Measurements from ENCODE around the gene LTV1.
"Not testable (repeated sequence)": the region's sequence is repeated elsewhere in the genome, so short reads cannot be mapped to it uniquely, and the experiment has no call there.

The LTV1 gene

GRCh38 chr6:143842902-143843676, at the start of gene LTV1:
LTV1 (plus strand) TSS chr6:143843338; CDS start chr6:143843478, 140 bp downstream.
- FAIRE-seq, result no peak
- DNase-seq (ENCODE audit: insufficient read length, low spot score), result peak; percentile 73
- no peak for TF ChIP-seq CTCF (IDR thresholded peaks at IDR 0.05; ENCODE audit: insufficient read depth, missing control alignments)

- DNase-seq (ENCODE audit: insufficient read length, low spot score); FAIRE-seq: not testable (repeated sequence)
Measured at GRCh38 chr6:143796551-143796950, 46.6 kb upstream of the LTV1 start.

- DNase-seq (ENCODE audit: insufficient read length, low spot score); FAIRE-seq: not testable (repeated sequence)
Measured at GRCh38 chr6:143798487-143798886, 44.7 kb upstream of the LTV1 start.

GRCh38 chr6:143802833-143803565, 40.1 kb upstream of the LTV1 start:
- TF ChIP-seq CTCF (IDR thresholded peaks at IDR 0.05; ENCODE audit: insufficient read depth, missing control alignments), result no peak
- FAIRE-seq (no peak), DNase-seq (ENCODE audit: insufficient read length, low spot score) (no peak)

- no peak for TF ChIP-seq CTCF (IDR thresholded peaks at IDR 0.05; ENCODE audit: insufficient read depth, missing control alignments)
- FAIRE-seq (no peak), DNase-seq (ENCODE audit: insufficient read length, low spot score) (no peak)
Measured at GRCh38 chr6:143803769-143804568, 39.2 kb upstream of the LTV1 start.

- FAIRE-seq (no peak), DNase-seq (ENCODE audit: insufficient read length, low spot score) (no peak)
- TF ChIP-seq CTCF (IDR thresholded peaks at IDR 0.05; ENCODE audit: insufficient read depth, missing control alignments), result no peak
Measured at GRCh38 chr6:143804835-143805239, 38.3 kb upstream of the LTV1 start.

GRCh38 chr6:143806282-143807102, 36.6 kb upstream of the LTV1 start:
- FAIRE-seq (no peak), DNase-seq (ENCODE audit: insufficient read length, low spot score) (no peak)
- TF ChIP-seq CTCF (IDR thresholded peaks at IDR 0.05; ENCODE audit: insufficient read depth, missing control alignments), result no peak
